ENCODE results near the gene TPPP3.

TPPP3 gene

DNA sequence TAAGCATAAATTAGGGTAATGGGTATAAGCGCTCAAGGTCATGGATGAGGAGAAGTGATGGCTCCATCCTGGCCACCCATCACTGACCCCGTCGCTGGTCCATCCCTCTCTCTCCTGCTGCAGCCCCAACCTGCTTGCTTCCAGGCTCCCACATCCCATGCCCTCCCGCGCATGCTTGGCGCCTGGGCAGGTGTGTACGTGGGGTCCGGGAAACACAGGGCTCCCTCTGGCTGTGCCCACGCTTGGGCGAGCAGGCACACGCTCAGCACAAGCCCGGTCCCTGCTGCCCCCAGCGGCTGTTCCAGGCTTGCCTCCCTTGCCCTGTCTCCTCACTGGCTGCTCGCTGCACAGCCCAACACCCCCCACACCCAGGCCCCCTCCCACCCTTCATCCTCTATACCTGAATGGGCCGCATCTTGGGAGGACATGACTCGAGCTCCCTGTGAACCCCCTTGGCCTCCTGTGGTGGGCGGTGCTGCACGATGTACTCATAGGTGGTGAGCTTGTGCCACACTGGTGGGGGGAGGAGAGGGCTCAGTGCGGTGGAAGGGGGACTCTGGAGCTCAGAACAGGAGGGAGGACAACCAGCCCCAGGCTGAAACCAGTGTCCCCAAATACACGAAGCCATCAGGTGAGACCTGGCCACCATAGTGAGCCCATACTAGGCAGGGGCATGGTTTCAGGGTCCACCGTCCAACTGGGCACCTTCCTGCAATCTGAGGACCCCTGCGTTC lies 4.7 kb upstream of the TPPP3 start:
- no peak overlapping the region for H3K4me3 ChIP-seq (ENCODE audit: low read depth, low read length)
- TF ChIP-seq, protein P1, sequence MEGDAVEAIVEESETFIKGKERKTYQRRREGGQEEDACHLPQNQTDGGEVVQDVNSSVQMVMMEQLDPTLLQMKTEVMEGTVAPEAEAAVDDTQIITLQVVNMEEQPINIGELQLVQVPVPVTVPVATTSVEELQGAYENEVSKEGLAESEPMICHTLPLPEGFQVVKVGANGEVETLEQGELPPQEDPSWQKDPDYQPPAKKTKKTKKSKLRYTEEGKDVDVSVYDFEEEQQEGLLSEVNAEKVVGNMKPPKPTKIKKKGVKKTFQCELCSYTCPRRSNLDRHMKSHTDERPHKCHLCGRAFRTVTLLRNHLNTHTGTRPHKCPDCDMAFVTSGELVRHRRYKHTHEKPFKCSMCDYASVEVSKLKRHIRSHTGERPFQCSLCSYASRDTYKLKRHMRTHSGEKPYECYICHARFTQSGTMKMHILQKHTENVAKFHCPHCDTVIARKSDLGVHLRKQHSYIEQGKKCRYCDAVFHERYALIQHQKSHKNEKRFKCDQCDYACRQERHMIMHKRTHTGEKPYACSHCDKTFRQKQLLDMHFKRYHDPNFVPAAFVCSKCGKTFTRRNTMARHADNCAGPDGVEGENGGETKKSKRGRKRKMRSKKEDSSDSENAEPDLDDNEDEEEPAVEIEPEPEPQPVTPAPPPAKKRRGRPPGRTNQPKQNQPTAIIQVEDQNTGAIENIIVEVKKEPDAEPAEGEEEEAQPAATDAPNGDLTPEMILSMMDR (IDR thresholded peaks at IDR 0.05; ENCODE audit: low read depth, low read length) = no peak

- TF ChIP-seq, protein P1 (IDR thresholded peaks at IDR 0.05; ENCODE audit: low read depth, low read length) = no peak
Observed at GRCh38 chr16:67397036-67397801, 3.9 kb upstream of the TPPP3 start.

GRCh38 chr16:67396159-67397035 lies 3.1 kb upstream of the TPPP3 start:
- H3K4me3 ChIP-seq (ENCODE audit: low read depth, low read length) = no peak overlapping the region
- TF ChIP-seq, protein P1 (IDR thresholded peaks at IDR 0.05; ENCODE audit: low read depth, low read length) = no peak

More at GRCh38 chr16:67397036-67397801, 3.9 kb upstream of the TPPP3 start:
- H3K4me3 ChIP-seq (ENCODE audit: low read depth, low read length) = no peak overlapping the region

GRCh38 chr16:67395458-67396158 lies 2.3 kb upstream of the TPPP3 start:
- no peak overlapping the region for H3K4me3 ChIP-seq (ENCODE audit: low read depth, low read length)
- TF ChIP-seq, protein P1 (IDR thresholded peaks at IDR 0.05; ENCODE audit: low read depth, low read length) = no peak

DNA sequence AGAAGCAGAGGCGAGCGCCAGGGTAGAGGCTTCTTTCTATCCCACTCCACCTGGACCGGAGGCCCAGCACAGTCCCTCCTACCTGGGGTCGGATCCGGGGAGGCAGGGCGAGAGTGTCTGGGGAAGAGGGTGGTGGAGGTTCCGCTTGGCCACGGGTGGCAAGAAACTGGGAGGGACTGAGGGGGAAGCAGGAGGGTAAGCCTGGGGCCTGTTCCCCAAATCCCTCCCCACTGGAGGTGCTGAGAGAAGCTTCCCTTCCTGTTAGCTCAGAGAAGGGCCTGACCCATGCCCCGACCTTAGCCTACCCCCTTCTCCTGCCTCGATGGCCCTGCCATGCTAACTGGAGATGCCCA lies 1.8 kb upstream of the TPPP3 start:
- no peak overlapping the region for H3K4me3 ChIP-seq (ENCODE audit: low read depth, low read length)
- TF ChIP-seq, protein P1 (IDR thresholded peaks at IDR 0.05; ENCODE audit: low read depth, low read length) = no peak

DNA sequence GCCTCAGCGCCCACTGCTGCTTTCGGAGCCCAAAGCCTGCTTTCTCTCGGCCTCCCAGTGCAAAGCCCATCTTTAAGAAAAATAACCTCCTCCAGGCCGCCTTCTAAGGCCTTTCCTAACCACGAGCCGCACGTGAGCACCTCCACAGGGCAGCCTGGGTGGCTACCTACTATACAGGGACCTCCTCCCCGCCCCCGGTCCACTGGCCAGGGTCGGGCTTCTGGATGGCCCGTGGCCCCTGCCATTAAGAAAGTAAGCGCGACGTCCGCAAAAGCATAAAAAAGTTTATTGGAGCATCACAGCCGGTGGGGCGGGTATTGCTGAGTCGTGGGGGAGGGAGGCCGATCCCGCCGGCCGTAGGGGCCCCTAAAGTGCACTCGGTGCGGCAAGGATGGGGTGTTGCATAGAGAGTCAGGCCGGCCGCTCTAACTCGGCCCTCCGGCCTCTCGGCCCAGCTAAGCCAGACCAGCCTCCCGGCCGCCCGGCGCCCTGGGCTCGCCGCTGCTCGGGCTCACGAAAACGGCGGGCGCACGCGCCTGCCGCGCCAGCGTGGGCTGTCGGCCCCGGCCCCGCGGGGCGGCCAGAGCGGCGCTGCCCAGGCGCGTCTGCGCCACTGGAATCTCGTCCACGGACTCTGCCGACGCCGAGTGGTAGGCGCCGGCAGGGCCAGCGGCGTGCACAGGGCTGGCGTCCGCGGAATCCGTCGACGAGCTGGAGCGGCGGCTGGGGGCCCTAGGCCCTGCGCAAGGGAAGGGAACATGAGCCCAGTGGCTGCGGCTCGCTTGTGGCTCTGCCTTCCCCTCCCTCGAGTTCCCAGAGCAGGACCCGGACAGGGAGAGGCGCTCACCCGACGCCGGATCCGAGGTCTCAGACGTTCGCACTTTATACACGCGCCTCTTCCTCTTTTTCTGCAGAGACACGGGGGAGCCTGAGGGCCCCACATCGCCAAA lies 1.1 kb upstream of the TPPP3 start:
- TF ChIP-seq, protein P1 (IDR thresholded peaks at IDR 0.05; ENCODE audit: low read depth, low read length) = no peak
- no peak overlapping the region for H3K4me3 ChIP-seq (ENCODE audit: low read depth, low read length)
